MM.1S (cell line): ENCODE measurements around the gene THBS3.

ENCODE experiments used
- DNase-seq: peaks from one replicate; pipeline ENCODE4 v3.0.0-alpha.2; 2015
- H2AFZ ChIP-seq: fragments of 300-600 bp; sonication (generic); 2 replicates; pipeline ENCODE4 v1.6.0; 2016; ENCODE audit warnings: antibody characterized with exemption, low read length
- H3F3A ChIP-seq: fragments of 300-600 bp; sonication (generic); 2 replicates; pipeline ENCODE4 v1.6.1; 2016; ENCODE audit warnings: mild to moderate bottlenecking, antibody characterized with exemption, low read length, moderate library complexity, mixed read lengths; ENCODE audit not compliant: insufficient read depth
- H3K27ac ChIP-seq: fragments of 300-600 bp; sonication (generic); 2 replicates; pipeline ENCODE4 v1.5.1; 2016; ENCODE audit warnings: mild to moderate bottlenecking, low read length
- H3K27me3 ChIP-seq: fragments of 300-600 bp; sonication (generic); replicated peaks from 2 replicates; pipeline ENCODE4 v1.6.0; 2016; ENCODE audit warnings: low read length; ENCODE audit not compliant: insufficient read depth
- H3K36me3 ChIP-seq: fragments of 300-600 bp; sonication (generic); replicated peaks from 2 replicates; pipeline ENCODE4 v1.6.1; 2016; ENCODE audit warnings: mild to moderate bottlenecking, low read length, mixed read lengths; ENCODE audit not compliant: insufficient read depth
- H3K4me1 ChIP-seq: fragments of 300-600 bp; sonication (generic); 2 replicates; pipeline ENCODE4 v1.6.1; 2016; ENCODE audit warnings: low read length, mixed read lengths
- H3K4me2 ChIP-seq: fragments of 300-600 bp; sonication (generic); 2 replicates; pipeline ENCODE4 v1.6.0; 2016; ENCODE audit warnings: low read depth, low read length
- H3K4me3 ChIP-seq: fragments of 300-600 bp; sonication (generic); 2 replicates; pipeline ENCODE4 v1.5.1; 2016; ENCODE audit warnings: low read length, mixed read lengths
- H3K79me2 ChIP-seq: fragments of 300-600 bp; sonication (generic); 2 replicates; pipeline ENCODE4 v1.6.1; 2016; ENCODE audit warnings: mixed run types, low read length, mixed read lengths
- H3K9ac ChIP-seq: fragments of 300-600 bp; sonication (generic); 2 replicates; pipeline ENCODE4 v1.6.1; 2016; ENCODE audit warnings: low read length, mixed read lengths
- H3K9me2 ChIP-seq: fragments of 300-600 bp; sonication (generic); replicated peaks from 2 replicates; pipeline ENCODE4 v1.6.1; 2016; ENCODE audit warnings: mild to moderate bottlenecking, low read length, mixed read lengths; ENCODE audit not compliant: insufficient read depth
- H3K9me3 ChIP-seq: fragments of 300-600 bp; sonication (generic); replicated peaks from 2 replicates; pipeline ENCODE4 v1.6.1; 2016; ENCODE audit warnings: mild to moderate bottlenecking, low read length, mixed read lengths; ENCODE audit not compliant: insufficient read depth
- H4K20me1 ChIP-seq: fragments of 300-600 bp; sonication (generic); 2 replicates; pipeline ENCODE4 v1.6.1; 2016; ENCODE audit warnings: mild to moderate bottlenecking, low read length, moderate library complexity, mixed read lengths; ENCODE audit not compliant: insufficient read depth
- CTCF ChIP-seq: fragments of 300-600 bp; sonication (generic); IDR thresholded peaks from 2 replicates; pipeline ENCODE4 v1.5.1; 2016; ENCODE audit warnings: antibody characterized with exemption, low read length, mixed read lengths
- EZH2 ChIP-seq: fragments of 300-600 bp; sonication (generic); optimal IDR thresholded peaks from 2 replicates; pipeline ENCODE3; 2017; ENCODE audit warnings: low read depth, mild to moderate bottlenecking, antibody characterized with exemption, low read length, mixed read lengths
- EZH2phosphoT487 ChIP-seq: fragments of 300-600 bp; sonication (generic); IDR thresholded peaks from 2 replicates; pipeline ENCODE4 v1.6.1; 2018; ENCODE audit warnings: antibody characterized with exemption, low read length

The THBS3 gene

GRCh38 chr1:155202731-155203515, 4.8 kb downstream of the THBS3 start:
- H3K27ac ChIP-seq: no peak overlapping the region
- no peaks in the 10 kb centered on the region for H3K36me3 ChIP-seq
- no peaks in the 10 kb centered on the region for H3K79me2 ChIP-seq
- H3K9me2 ChIP-seq: no peaks in the 10 kb centered on the region
- H2AFZ ChIP-seq: no peak overlapping the region
- H3K4me2 ChIP-seq: no peak overlapping the region
- no peaks in the 10 kb centered on the region for H4K20me1 ChIP-seq
- peaks cover 8% of the 10 kb centered on the region for H3K4me1 ChIP-seq
- H3K9me3 ChIP-seq: no peaks in the 10 kb centered on the region
- no peak overlapping the region for H3K9ac ChIP-seq
- peaks cover 6% of the 10 kb centered on the region for H3F3A ChIP-seq
- DNase-seq: no peak
- peaks cover 48% of the 10 kb centered on the region for H3K27me3 ChIP-seq
- H3K4me3 ChIP-seq: no peak overlapping the region
- no peak for TF ChIP-seq EZH2
- TF ChIP-seq CTCF: no peak
- no peak for TF ChIP-seq EZH2phosphoT487

GRCh38 chr1:155202198-155202597, 5.5 kb downstream of the THBS3 start:
- Histone ChIP-seq H3K27me3 (peaks cover 51% of the 10 kb centered on the region), H3K9me2 (no peaks in the 10 kb centered on the region), H3K4me2 (no peak overlapping the region), H2AFZ (no peak overlapping the region), H4K20me1 (no peaks in the 10 kb centered on the region), H3K4me1 (peaks cover 3% of the 10 kb centered on the region; the same call in 1 of the 2 replicates), H3K79me2 (no peaks in the 10 kb centered on the region), H3K9me3 (no peaks in the 10 kb centered on the region), H3K4me3 (no peak overlapping the region), H3K9ac (no peak overlapping the region), H3F3A (no peaks in the 10 kb centered on the region), H3K27ac (no peak overlapping the region), H3K36me3 (no peaks in the 10 kb centered on the region)
- TF ChIP-seq CTCF: no peak
- TF ChIP-seq EZH2phosphoT487: no peak
- no peak for TF ChIP-seq EZH2
- DNase-seq: no peak

GRCh38 chr1:155200920-155201319, 6.8 kb downstream of the THBS3 start:
- H3K27me3 ChIP-seq: peaks cover 64% of the 10 kb centered on the region
- H3K9me3 ChIP-seq: no peaks in the 10 kb centered on the region
- no peak overlapping the region for H3K4me2 ChIP-seq
- no peaks in the 10 kb centered on the region for H4K20me1 ChIP-seq
- H3K36me3 ChIP-seq: no peaks in the 10 kb centered on the region
- no peak overlapping the region for H3K4me3 ChIP-seq
- H3K9ac ChIP-seq: no peak overlapping the region
- DNase-seq: no peak
- no peaks in the 10 kb centered on the region for H3K79me2 ChIP-seq
- no peaks in the 10 kb centered on the region for H3K4me1 ChIP-seq
- no peak for TF ChIP-seq CTCF
- TF ChIP-seq EZH2: no peak
- no peak for TF ChIP-seq EZH2phosphoT487
- no peak overlapping the region for H2AFZ ChIP-seq
- H3F3A ChIP-seq: no peaks in the 10 kb centered on the region
- no peak overlapping the region for H3K27ac ChIP-seq
- no peaks in the 10 kb centered on the region for H3K9me2 ChIP-seq
